ENCODE data around the gene SLC38A9. TPM values are rescaled to one million over a fixed set of nuclear protein-coding genes. Genes with fewer than 3 reads are reported as not detected.
"Not testable (repeated sequence)": the region's sequence is repeated elsewhere in the genome, so short reads cannot be mapped to it uniquely, and the experiment has no call there.

The SLC38A9 gene, protein sequence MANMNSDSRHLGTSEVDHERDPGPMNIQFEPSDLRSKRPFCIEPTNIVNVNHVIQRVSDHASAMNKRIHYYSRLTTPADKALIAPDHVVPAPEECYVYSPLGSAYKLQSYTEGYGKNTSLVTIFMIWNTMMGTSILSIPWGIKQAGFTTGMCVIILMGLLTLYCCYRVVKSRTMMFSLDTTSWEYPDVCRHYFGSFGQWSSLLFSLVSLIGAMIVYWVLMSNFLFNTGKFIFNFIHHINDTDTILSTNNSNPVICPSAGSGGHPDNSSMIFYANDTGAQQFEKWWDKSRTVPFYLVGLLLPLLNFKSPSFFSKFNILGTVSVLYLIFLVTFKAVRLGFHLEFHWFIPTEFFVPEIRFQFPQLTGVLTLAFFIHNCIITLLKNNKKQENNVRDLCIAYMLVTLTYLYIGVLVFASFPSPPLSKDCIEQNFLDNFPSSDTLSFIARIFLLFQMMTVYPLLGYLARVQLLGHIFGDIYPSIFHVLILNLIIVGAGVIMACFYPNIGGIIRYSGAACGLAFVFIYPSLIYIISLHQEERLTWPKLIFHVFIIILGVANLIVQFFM
- 15.0 and 17.6 TPM in 2 replicates for total RNA-seq

- DNase-seq (ENCODE audit: low read depth) = no peak
- no peak for TF ChIP-seq CTCF (conservative IDR thresholded peaks at IDR 0.05; ENCODE audit: low read depth, low read length)
- peak within 1 kb of the TSS; percentile 91 for H3K4me3 ChIP-seq (ENCODE audit: low read depth, low read length)
Measured at GRCh38 chr5:55712023-55712859, at the start of gene SLC38A9. SLC38A9 (minus strand) TSS chr5:55712324; CDS start chr5:55697958, 14,366 bp downstream.

DNA sequence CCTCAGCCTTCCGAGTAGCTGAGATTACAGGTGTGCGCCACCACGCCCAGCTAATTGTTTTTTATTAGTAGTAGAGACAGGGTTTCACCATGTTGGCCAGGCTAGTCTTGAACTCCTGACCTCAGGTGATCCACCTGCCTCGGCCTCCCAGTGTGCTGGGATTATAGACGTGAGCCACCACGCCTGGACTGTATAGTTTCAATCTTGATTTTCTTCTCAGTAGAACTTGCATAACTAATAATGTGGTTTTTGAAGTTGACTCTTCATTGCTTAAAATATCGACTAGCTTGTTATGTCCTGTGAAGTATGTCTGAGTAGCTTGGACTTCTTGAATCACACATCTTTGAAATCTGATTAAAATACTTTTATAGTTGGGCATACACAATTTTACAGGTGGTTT, 49.6 kb upstream of the SLC38A9 start:
- DNase-seq (ENCODE audit: low read depth); H3K4me3 ChIP-seq (ENCODE audit: low read depth, low read length): not testable (repeated sequence)

GRCh38 chr5:55758714-55759113, 46.6 kb upstream of the SLC38A9 start:
- DNase-seq (ENCODE audit: low read depth) = no peak
- no peak overlapping the region for H3K4me3 ChIP-seq (ENCODE audit: low read depth, low read length)

DNA sequence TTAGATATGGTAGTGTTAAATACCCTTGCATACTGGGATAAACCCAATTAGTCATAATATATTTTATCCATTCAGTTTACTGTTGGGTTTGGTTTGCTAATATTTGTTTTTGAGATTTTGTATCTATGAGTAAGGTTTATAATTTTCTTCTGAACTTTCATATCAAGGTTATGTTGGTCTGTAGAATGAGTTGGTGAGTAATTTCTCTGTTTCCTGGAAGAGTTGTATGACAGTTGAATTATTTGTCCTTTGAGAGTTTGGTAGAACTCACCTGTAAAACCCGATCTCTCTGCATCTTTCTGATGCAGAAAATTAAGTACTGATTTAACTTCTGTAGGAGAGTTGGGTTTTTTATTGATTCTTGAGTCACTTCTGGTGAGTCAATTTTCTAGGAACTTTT, 46.1 kb upstream of the SLC38A9 start:
- DNase-seq (ENCODE audit: low read depth) = no peak
- no peak for TF ChIP-seq CTCF (conservative IDR thresholded peaks at IDR 0.05; ENCODE audit: low read depth, low read length)

More at GRCh38 chr5:55758714-55759113, 46.6 kb upstream of the SLC38A9 start:
- TF ChIP-seq CTCF (conservative IDR thresholded peaks at IDR 0.05; ENCODE audit: low read depth, low read length) = no peak

GRCh38 chr5:55750499-55750898, 38.4 kb upstream of the SLC38A9 start:
- DNase-seq (ENCODE audit: low read depth) = no peak
- no peak overlapping the region for H3K4me3 ChIP-seq (ENCODE audit: low read depth, low read length)
- no peak for TF ChIP-seq CTCF (conservative IDR thresholded peaks at IDR 0.05; ENCODE audit: low read depth, low read length)

More for the DNA sequence above, 46.1 kb upstream of the SLC38A9 start:
- H3K4me3 ChIP-seq (ENCODE audit: low read depth, low read length) = no peak overlapping the region

DNA sequence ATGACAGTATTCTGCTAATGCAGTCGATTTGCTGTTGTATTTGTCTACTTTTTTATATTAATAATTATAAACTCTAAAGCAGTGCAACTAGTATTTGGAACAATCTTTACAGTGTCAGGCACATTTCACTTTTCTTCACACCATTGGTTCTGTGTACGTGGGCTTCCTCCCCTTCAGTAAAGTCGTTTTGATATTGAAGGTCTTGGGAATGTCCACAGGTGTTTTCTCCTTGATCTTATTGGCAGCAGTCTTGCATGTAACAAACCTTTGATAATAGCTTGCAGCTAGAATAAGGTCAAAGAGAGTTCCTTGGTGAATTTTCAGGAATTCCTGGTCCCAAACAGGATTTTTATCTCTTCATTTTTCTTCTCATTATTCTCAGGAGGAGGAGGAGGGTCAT, 37.9 kb upstream of the SLC38A9 start:
- TF ChIP-seq CTCF (conservative IDR thresholded peaks at IDR 0.05; ENCODE audit: low read depth, low read length) = no peak
- H3K4me3 ChIP-seq (ENCODE audit: low read depth, low read length) = no peak overlapping the region
- no peak for DNase-seq (ENCODE audit: low read depth)

- no peak for DNase-seq (ENCODE audit: low read depth)
- TF ChIP-seq CTCF (conservative IDR thresholded peaks at IDR 0.05; ENCODE audit: low read depth, low read length) = no peak
- H3K4me3 ChIP-seq (ENCODE audit: low read depth, low read length) = no peak overlapping the region
Measured at GRCh38 chr5:55749387-55749786, 37.3 kb upstream of the SLC38A9 start.

All from epithelial cell of proximal tubule (primary cell).